H1 (cell line): ENCODE results near the gene RAB3B. TPM values are rescaled to one million over a fixed set of nuclear protein-coding genes. Genes with fewer than 3 reads are reported as not detected.

ENCODE experiments used
- CTCF ChIA-PET: fragments of 300-600 bp; sonication (Branson Sonifier 250); formaldehyde crosslinking; loops from one replicate; lab custom pipeline; 2021; ENCODE audit not compliant: partially characterized antibody; lab: Charles Lee
- POLR2A ChIA-PET: fragments of 300-600 bp; sonication (Branson Sonifier 250); formaldehyde crosslinking; loops from one replicate; lab custom pipeline; 2021; ENCODE audit warnings: inconsistent platforms; ENCODE audit not compliant: partially characterized antibody; lab: Charles Lee
- DNase-seq, 2 experiments: peaks; one replicate each; pipeline versions ENCODE4 v3.0.0 to v3.0.0-alpha.2; 2010 to 2022; ENCODE audit warnings: low spot score in 2 of 2, low read depth in 1 of 2, mixed read lengths in 1 of 2
- FAIRE-seq: peaks from 2 replicates; lab custom pipeline; 2011; peaks lifted over from hg19 to GRCh38; lab: Jason Lieb, UNC
- H2AFZ ChIP-seq: 2 replicates; pipeline ENCODE4 v1.8.1; 2012; ENCODE audit warnings: low read length, inconsistent platforms
- H2AK5ac ChIP-seq: 2 replicates; pipeline ENCODE4 v1.6.1; 2013; ENCODE audit warnings: low read depth, low read length
- H2BK120ac ChIP-seq: replicated peaks from 2 replicates; pipeline ENCODE3; 2013; ENCODE audit warnings: low read depth, low read length, inconsistent platforms
- H2BK12ac ChIP-seq: 2 replicates; pipeline ENCODE4 v1.6.1; 2013; ENCODE audit warnings: low read depth, low read length
- H2BK15ac ChIP-seq: 2 replicates; pipeline ENCODE4 v1.6.1; 2013; ENCODE audit warnings: low read length
- H2BK20ac ChIP-seq: 2 replicates; pipeline ENCODE4 v1.6.1; 2013; ENCODE audit warnings: low read length
- H2BK5ac ChIP-seq: 2 replicates; pipeline ENCODE4 v1.6.1; 2013; ENCODE audit warnings: low read depth, low read length
- H3K14ac ChIP-seq: 2 replicates; pipeline ENCODE4 v1.6.1; 2013; ENCODE audit warnings: inconsistent platforms; ENCODE audit not compliant: insufficient read length
- H3K18ac ChIP-seq: 2 replicates; pipeline ENCODE4 v1.6.1; 2013; ENCODE audit warnings: low read length; ENCODE audit errors: extremely low read depth
- H3K23ac ChIP-seq: 2 replicates; pipeline ENCODE4 v1.6.1; 2013; ENCODE audit warnings: inconsistent platforms; ENCODE audit not compliant: insufficient read length
- H3K23me2 ChIP-seq: 2 replicates; pipeline ENCODE4 v1.6.1; 2013; ENCODE audit warnings: low read depth, low read length
- H3K27ac ChIP-seq: 2 replicates; pipeline ENCODE4 v1.6.1; 2011; ENCODE audit warnings: low read depth, low read length, inconsistent platforms
- H3K27me3 ChIP-seq, 4 experiments: replicated peaks in 1 of 4; 1 replicate in 1 of 4; 2 replicates in 3 of 4; pipeline versions ENCODE4 v1.6.1 to v1.8.1; 2011 to 2013; ENCODE audit warnings: low read length in 3 of 4, mild to moderate bottlenecking in 3 of 4, inconsistent platforms in 2 of 4, mixed read lengths in 2 of 4, moderate library complexity in 1 of 4; ENCODE audit not compliant: control insufficient read depth in 3 of 4, insufficient read depth in 3 of 4; ENCODE audit errors: extremely low read depth in 1 of 4
- H3K36me3 ChIP-seq, 4 experiments: 2 replicates each; pipeline versions ENCODE4 v1.6.1 to v1.8.1; 2011 to 2013; ENCODE audit warnings: mild to moderate bottlenecking in 4 of 4, low read length in 3 of 4, moderate library complexity in 2 of 4, control low read depth in 1 of 4, inconsistent platforms in 1 of 4; ENCODE audit not compliant: insufficient read depth in 4 of 4, control insufficient read depth in 2 of 4
- H3K4ac ChIP-seq: replicated peaks from 2 replicates; pipeline ENCODE3; 2013; ENCODE audit warnings: low read length, low read depth, mixed read lengths, inconsistent platforms; ENCODE audit not compliant: insufficient read length
- H3K4me1 ChIP-seq, 4 experiments: replicated peaks in 1 of 4; 1 replicate in 1 of 4; 2 replicates in 3 of 4; pipeline versions ENCODE4 v1.6.1 to v1.8.1; 2011 to 2013; ENCODE audit warnings: low read length in 3 of 4, inconsistent platforms in 2 of 4, mixed read lengths in 1 of 4; ENCODE audit not compliant: insufficient read depth in 4 of 4, control insufficient read depth in 3 of 4
- H3K4me2 ChIP-seq, 2 experiments: 2 replicates each; pipeline versions ENCODE4 v1.6.1 to v1.8.1; 2011 to 2013; ENCODE audit warnings: low read depth in 2 of 2, low read length in 2 of 2, control low read depth in 1 of 2, inconsistent platforms in 1 of 2, mild to moderate bottlenecking in 1 of 2; ENCODE audit not compliant: insufficient read depth in 1 of 2
- H3K4me3 ChIP-seq, 4 experiments: fragments of 200-600, 300-600 bp in 1 of 4; sonication (generic), shearing (Covaris generic), sonication (Bioruptor Twin) in 1 of 4; 2 replicates each; pipeline versions ENCODE4 v1.5.1 to v1.8.1; 2011 to 2016; ENCODE audit warnings: low read length in 4 of 4, low read depth in 3 of 4, control low read depth in 2 of 4, inconsistent platforms in 2 of 4, mild to moderate bottlenecking in 2 of 4, mixed read lengths in 1 of 4, moderate library complexity in 1 of 4; ENCODE audit not compliant: insufficient read depth in 2 of 4; ENCODE audit errors: extremely low read depth in 1 of 4
- H3K56ac ChIP-seq: replicated peaks from 2 replicates; pipeline ENCODE3; 2013; ENCODE audit warnings: low read depth, mild to moderate bottlenecking, mixed read lengths, low read length, inconsistent platforms; ENCODE audit not compliant: insufficient read length
- H3K79me1 ChIP-seq: 2 replicates; pipeline ENCODE4 v1.6.1; 2013; ENCODE audit warnings: low read depth, low read length, control low read depth
- H3K79me2 ChIP-seq, 2 experiments: 2 replicates each; pipeline versions ENCODE4 v1.6.1 to v1.8.1; 2012 to 2013; ENCODE audit warnings: low read length in 2 of 2, mild to moderate bottlenecking in 2 of 2, inconsistent platforms in 1 of 2; ENCODE audit not compliant: insufficient read depth in 2 of 2, control insufficient read depth in 1 of 2
- H3K9ac ChIP-seq, 4 experiments: replicated peaks in 1 of 4; 1 replicate in 1 of 4; 2 replicates in 3 of 4; pipeline versions ENCODE4 v1.6.1 to v1.8.1; 2011 to 2013; ENCODE audit warnings: low read depth in 3 of 4, low read length in 3 of 4, control low read depth in 2 of 4, mild to moderate bottlenecking in 2 of 4, moderate library complexity in 2 of 4, inconsistent platforms in 1 of 4; ENCODE audit errors: extremely low read depth in 1 of 4
- H3K9me3 ChIP-seq, 2 experiments: 2 replicates each; pipeline versions ENCODE4 v1.6.1 to v1.8.1; 2012 to 2013; ENCODE audit warnings: mild to moderate bottlenecking in 2 of 2, moderate library complexity in 2 of 2, control low read depth in 1 of 2, inconsistent platforms in 1 of 2, low read depth in 1 of 2, low read length in 1 of 2, mixed read lengths in 1 of 2; ENCODE audit not compliant: insufficient read depth in 2 of 2
- H4K20me1 ChIP-seq, 2 experiments: replicated peaks in 1 of 2; 2 replicates each; pipeline versions ENCODE3 to v1.8.1; 2011 to 2013; ENCODE audit warnings: inconsistent platforms in 2 of 2, low read length in 2 of 2, mild to moderate bottlenecking in 1 of 2; ENCODE audit not compliant: insufficient read depth in 2 of 2, control insufficient read depth in 1 of 2
- H4K5ac ChIP-seq: 2 replicates; pipeline ENCODE4 v1.6.1; 2013; ENCODE audit warnings: low read length, low read depth, mixed read lengths, inconsistent platforms; ENCODE audit not compliant: insufficient read length
- H4K8ac ChIP-seq: 2 replicates; pipeline ENCODE4 v1.8.0; 2013; ENCODE audit warnings: mild to moderate bottlenecking, moderate library complexity, low read length, inconsistent platforms; ENCODE audit not compliant: insufficient read depth; ENCODE audit errors: extremely low read depth
- H4K91ac ChIP-seq: replicated peaks from 2 replicates; pipeline ENCODE3; 2013; ENCODE audit warnings: low read length, mixed read lengths, inconsistent platforms; ENCODE audit not compliant: insufficient read length
- BCL11A ChIP-seq, 2 experiments: IDR thresholded peaks; one replicate each; pipeline ENCODE4 v1.6.1; 2011; ENCODE audit warnings: low read depth in 2 of 2, low read length in 2 of 2, mild to moderate bottlenecking in 2 of 2
- CREB1 ChIP-seq: IDR thresholded peaks from 2 replicates; pipeline ENCODE4 v1.6.1; 2012; ENCODE audit warnings: inconsistent platforms
- EP300 ChIP-seq, 2 experiments: IDR thresholded peaks; 1 replicate in 1 of 2; 2 replicates in 1 of 2; pipeline ENCODE4 v1.6.1; 2011 to 2012; ENCODE audit warnings: low read depth in 2 of 2, low read length in 2 of 2, mild to moderate bottlenecking in 2 of 2, borderline replicate concordance in 1 of 2, inconsistent platforms in 1 of 2, moderate library complexity in 1 of 2
- FOSL1 ChIP-seq: IDR thresholded peaks from 2 replicates; pipeline ENCODE4 v1.6.1; 2011; ENCODE audit warnings: mild to moderate bottlenecking, low read depth, low read length, moderate library complexity; ENCODE audit not compliant: insufficient read depth
- GTF2F1 ChIP-seq: IDR thresholded peaks from 2 replicates; pipeline ENCODE4 v1.6.1; 2012; ENCODE audit warnings: low read depth, low read length, improper control_type of control experiment, borderline replicate concordance
- HDAC2 ChIP-seq, 2 experiments: fragments of 300-600 bp in 1 of 2; sonication (generic) in 1 of 2; IDR thresholded peaks; 2 replicates each; pipeline ENCODE4 v1.6.1; 2011 to 2012; ENCODE audit warnings: low read depth in 2 of 2, low read length in 2 of 2, mild to moderate bottlenecking in 2 of 2, moderate library complexity in 2 of 2, borderline replicate concordance in 1 of 2, inconsistent platforms in 1 of 2
- HDAC6 ChIP-seq: IDR thresholded peaks from one replicate; pipeline ENCODE4 v1.7.1; 2012; ENCODE audit warnings: low read depth, mild to moderate bottlenecking, inconsistent platforms, low read length, moderate library complexity
- JUN ChIP-seq: IDR thresholded peaks from 2 replicates; pipeline ENCODE4 v1.6.1; 2011; ENCODE audit warnings: low read depth, mild to moderate bottlenecking, improper control_type of control experiment, low read length
- KDM1A ChIP-seq: fragments of 200-600, 300-600 bp; sonication (generic); IDR thresholded peaks from 2 replicates; pipeline ENCODE4 v1.7.1; 2016; ENCODE audit warnings: mild to moderate bottlenecking, low read length, borderline replicate concordance
- POLR2A ChIP-seq, 2 experiments: IDR thresholded peaks; 1 replicate in 1 of 2; 2 replicates in 1 of 2; pipeline ENCODE4 v1.6.1; 2011; ENCODE audit warnings: low read depth in 2 of 2, low read length in 2 of 2, mild to moderate bottlenecking in 2 of 2; ENCODE audit errors: control extremely low read depth in 1 of 2
- POU5F1 ChIP-seq: IDR thresholded peaks from 2 replicates; pipeline ENCODE4 v1.6.1; 2011; ENCODE audit warnings: low read depth, mild to moderate bottlenecking, low read length, moderate library complexity
- SP2 ChIP-seq: IDR thresholded peaks from 2 replicates; pipeline ENCODE4 v1.6.1; 2012; ENCODE audit warnings: mild to moderate bottlenecking, low read length, inconsistent platforms
- SUZ12 ChIP-seq: fragments of 200-600 bp; sonication (generic); IDR thresholded peaks from 2 replicates; pipeline ENCODE4 v1.6.1; 2012; ENCODE audit warnings: mild to moderate bottlenecking, inconsistent platforms, low read length, moderate library complexity, mixed read lengths
- TBP ChIP-seq: IDR thresholded peaks from 2 replicates; pipeline ENCODE4 v1.6.1; 2011; ENCODE audit warnings: low read depth, low read length, improper control_type of control experiment
- ZNF274 ChIP-seq: IDR thresholded peaks from 2 replicates; pipeline ENCODE4 v1.7.0; 2012; ENCODE audit warnings: low read length, borderline replicate concordance; ENCODE audit errors: extremely low read depth
- WGBS, 2 experiments: shearing (Covaris generic) in 1 of 2; methylation state at CpG; one replicate each; pipeline versions ENCODE4 v1.1.6 to v1.1.7; 2013 to 2015; ENCODE audit warnings: low lambda C conversion rate in 2 of 2, mixed read lengths in 2 of 2, inconsistent platforms in 1 of 2, low coverage in 1 of 2, missing lambda C conversion rate in 1 of 2; ENCODE audit not compliant: insufficient replicate concordance in 2 of 2, insufficient coverage in 1 of 2, insufficient read length in 1 of 2; ENCODE audit errors: extremely low coverage in 1 of 2, missing lambda C conversion rate in 1 of 2; 5-methylcytosine and 5-hydroxymethylcytosine counted together
- polyA plus RNA-seq, 7 experiments: library from polyadenylated mRNA; depleted of rRNA in 3 of 7; stranded (reverse) in 5 of 7; unstranded in 2 of 7; fragments of >200 nt in 5 of 7; fragments of 200-250 nt in 2 of 7; gene quantifications; 1 replicate in 5 of 7; 2 replicates in 1 of 7; 4 replicates in 1 of 7; pipeline versions ENCODE4 v1.2.1 to v1.2.3, GENCODE V29; 2011 to 2013; ENCODE audit warnings: missing spikeins in 2 of 7, mixed read lengths in 2 of 7
- total RNA-seq: library from RNA; stranded (reverse); fragmentation: NEBNext Ultra II Directional; extraction: Animal tissue kit (Norgen Biotek cat#: 25700); gene quantifications from 2 replicates; pipeline ENCODE4 v1.2.1, GENCODE V29; 2021

The RAB3B gene
- total and polyA plus RNA-seq, 2 of the 8 experiments (the other 6 are each of a cell fraction or from before 2014, with no cell fraction given) = 12.5 to 36.8 TPM

- H3K14ac ChIP-seq = no peak overlapping the region
- H3K27ac ChIP-seq = no peak overlapping the region
- WGBS, 2 experiments = 86% methylated on average over 4 of the region's 4 CpGs; no CpG with 5 or more reads in 1 of the 2 experiments
- peaks cover 0 to 20% (median 0%) of the 10 kb centered on the region in 4 experiments; a peak in 2 of 8 replicates for H3K36me3 ChIP-seq
- no peak overlapping the region for H2BK120ac ChIP-seq
- peaks cover 6% of the 10 kb centered on the region for H3K79me1 ChIP-seq
- no peak overlapping the region for H2BK20ac ChIP-seq
- no peak overlapping the region for H3K4me3 ChIP-seq
- no peak overlapping the region for H2BK12ac ChIP-seq
- H4K5ac ChIP-seq = no peak overlapping the region
- POLR2A ChIA-PET = interaction anchor here (3.7 kb wide), 1 partner anchor 9 kb away, joined by 10 read pairs; no protein-coding TSS in a partner anchor
- H3K23me2 ChIP-seq = peaks cover 11% of the 10 kb centered on the region
- FAIRE-seq (no peak), DNase-seq (no peak)
- no peak overlapping the region for H3K4me2 ChIP-seq
- peaks cover 1 to 9% (median 6%) of the 10 kb centered on the region in 4 experiments; a peak in 6 of 7 replicates for H3K4me1 ChIP-seq
- no peak overlapping the region for H4K91ac ChIP-seq
- no peak overlapping the region for H3K9ac ChIP-seq
- no peak overlapping the region for H3K18ac ChIP-seq
- no peaks in the 10 kb centered on the region for H4K20me1 ChIP-seq
- no peak overlapping the region for H2AFZ ChIP-seq
- CTCF ChIA-PET = interaction anchor here (0.9 to 2.1 kb wide), 5 partner anchors 12 to 90 kb away, joined by 3 to 6 read pairs (median 3); no protein-coding TSS in a partner anchor
- no peak overlapping the region for H3K56ac ChIP-seq
- H2BK15ac ChIP-seq = no peak overlapping the region
- H3K4ac ChIP-seq = no peak overlapping the region
- H2AK5ac ChIP-seq = no peak overlapping the region
- no peaks in the 10 kb centered on the region; a peak in 1 of 7 replicates for H3K27me3 ChIP-seq
- H3K79me2 ChIP-seq = peaks cover 0 to 27% of the 10 kb centered on the region in 2 experiments; a peak in 3 of 4 replicates
- H4K8ac ChIP-seq = no peak overlapping the region
- no peak overlapping the region for H2BK5ac ChIP-seq
- H3K23ac ChIP-seq = no peak overlapping the region
- H3K9me3 ChIP-seq = no peaks in the 10 kb centered on the region
- no peak for TF ChIP-seq JUN
- TF ChIP-seq EP300 (IDR thresholded peaks at IDR 0.05; ENCODE audit: borderline replicate concordance in 1 of 2, low read depth in 2 of 2, low read length in 2 of 2) = no peak
- no peak for TF ChIP-seq CREB1
- no peak for TF ChIP-seq POLR2A (IDR thresholded peaks at IDR 0.05; ENCODE audit: control extremely low read depth in 1 of 2, low read depth in 2 of 2, low read length in 2 of 2)
- no peak for TF ChIP-seq SUZ12
- no peak for TF ChIP-seq TBP
- no peak for TF ChIP-seq POU5F1
- no peak for TF ChIP-seq HDAC2 (IDR thresholded peaks at IDR 0.05; ENCODE audit: borderline replicate concordance in 1 of 2, low read depth in 2 of 2, low read length in 2 of 2)
- TF ChIP-seq GTF2F1 = no peak
- no peak for TF ChIP-seq FOSL1
- TF ChIP-seq KDM1A = no peak
- no peak for TF ChIP-seq SP2
- no peak for TF ChIP-seq ZNF274
- TF ChIP-seq BCL11A (IDR thresholded peaks at IDR 0.05; ENCODE audit: low read depth in 2 of 2, low read length in 2 of 2) = no peak
- no peak for TF ChIP-seq HDAC6
These were observed 3.8 kb downstream of the RAB3B start for GRCh38 chr1:51986718-51987117.
